ENCODE results near the gene PXT1.

- no peak for TF ChIP-seq CTCF (IDR thresholded peaks at IDR 0.05; ENCODE audit: poor library complexity, severe bottlenecking)
- TF ChIP-seq SMC3 (conservative IDR thresholded peaks at IDR 0.05; ENCODE audit: poor library complexity): no peak
- no peak for TF ChIP-seq RAD21 (conservative IDR thresholded peaks at IDR 0.05)
- TF ChIP-seq EZH2 (IDR thresholded peaks at IDR 0.05; ENCODE audit: borderline replicate concordance, insufficient read depth, low read length, poor library complexity, severe bottlenecking): no peak
- TF ChIP-seq REST (IDR thresholded peaks at IDR 0.05; ENCODE audit: borderline replicate concordance): no peak
- no peak for TF ChIP-seq POLR2AphosphoS5 (IDR thresholded peaks at IDR 0.05)
- TF ChIP-seq TAF1 (IDR thresholded peaks at IDR 0.05; ENCODE audit: low read depth): no peak
- TF ChIP-seq EP300 (conservative IDR thresholded peaks at IDR 0.05; ENCODE audit: poor library complexity, severe bottlenecking): no peak
These were observed 45.0 kb upstream of the PXT1 start for GRCh38 chr6:36487698-36488097.
